MCF 10A (cell line): ENCODE measurements around the gene KRT86. TPM values are rescaled to one million over a fixed set of nuclear protein-coding genes. Genes with fewer than 3 reads are reported as not detected.

Experiments
- BruUV-seq: library from RNA; stranded (reverse); fragments of 400-500 nt; replicated peaks from 2 replicates; lab custom pipeline; 2021; lab: Mats Ljungman, UMichigan
- CTCF ChIA-PET: fragments of 300-600 bp; sonication (Branson Sonifier 250); formaldehyde crosslinking; extraction: SDS; loops from one replicate; lab custom pipeline; 2021; ENCODE audit warnings: antibody characterized with exemption, inconsistent platforms; lab: Yijun Ruan, JAX
- POLR2A ChIA-PET: fragments of 300-600, 350-650 bp; sonication (Branson Sonifier 250); formaldehyde crosslinking; extraction: SDS; loops from one replicate; lab custom pipeline; 2020; ENCODE audit warnings: antibody characterized with exemption, inconsistent platforms; lab: Yijun Ruan, JAX
- DNase-seq: peaks from one replicate; pipeline ENCODE4 v3.0.0-alpha.2; 2018; ENCODE audit not compliant: unreplicated experiment
- H3K27ac Mint-ChIP-seq: one replicate; pipeline ENCODE4 v1.8.0; 2022; ENCODE audit warnings: mild to moderate bottlenecking, low read depth, mixed read lengths; ENCODE audit not compliant: unreplicated experiment
- H3K27me3 Mint-ChIP-seq: one replicate; pipeline ENCODE4 v1.8.0; 2022; ENCODE audit warnings: mixed read lengths; ENCODE audit not compliant: insufficient read depth, unreplicated experiment
- H3K36me3 Mint-ChIP-seq: one replicate; pipeline ENCODE4 v1.8.0; 2022; ENCODE audit warnings: mild to moderate bottlenecking, moderate library complexity, mixed read lengths; ENCODE audit not compliant: insufficient read depth, unreplicated experiment
- H3K4me1 Mint-ChIP-seq: one replicate; pipeline ENCODE4 v1.8.0; 2022; ENCODE audit warnings: mixed read lengths; ENCODE audit not compliant: insufficient read depth, unreplicated experiment
- H3K4me3 Mint-ChIP-seq: one replicate; pipeline ENCODE4 v1.8.0; 2022; ENCODE audit warnings: mild to moderate bottlenecking, moderate library complexity, mixed read lengths; ENCODE audit not compliant: unreplicated experiment
- H3K9me3 Mint-ChIP-seq: one replicate; pipeline ENCODE4 v1.8.0; 2022; ENCODE audit warnings: mixed read lengths; ENCODE audit not compliant: unreplicated experiment
- intact Hi-C: fragments of 100-400 bp; cut with micrococcal nuclease; formaldehyde crosslinking; loops from 2 replicates; pipeline ENCODE4 v1.14.1; 2022
- total RNA-seq: library from RNA; stranded (reverse); gene quantifications from 2 replicates; pipeline ENCODE4 v1.2.3, GENCODE V29; 2022
- TF ChIP-seq, protein P1 (sequence below): fragments of 200-600 bp; IDR thresholded peaks from one replicate; pipeline ENCODE4 v1.8.0; 2022; ENCODE audit warnings: antibody characterized with exemption, mild to moderate bottlenecking; ENCODE audit not compliant: unreplicated experiment

The KRT86 gene
- total RNA-seq, 1 experiment from 2014 or later: 37.8 TPM

DNA sequence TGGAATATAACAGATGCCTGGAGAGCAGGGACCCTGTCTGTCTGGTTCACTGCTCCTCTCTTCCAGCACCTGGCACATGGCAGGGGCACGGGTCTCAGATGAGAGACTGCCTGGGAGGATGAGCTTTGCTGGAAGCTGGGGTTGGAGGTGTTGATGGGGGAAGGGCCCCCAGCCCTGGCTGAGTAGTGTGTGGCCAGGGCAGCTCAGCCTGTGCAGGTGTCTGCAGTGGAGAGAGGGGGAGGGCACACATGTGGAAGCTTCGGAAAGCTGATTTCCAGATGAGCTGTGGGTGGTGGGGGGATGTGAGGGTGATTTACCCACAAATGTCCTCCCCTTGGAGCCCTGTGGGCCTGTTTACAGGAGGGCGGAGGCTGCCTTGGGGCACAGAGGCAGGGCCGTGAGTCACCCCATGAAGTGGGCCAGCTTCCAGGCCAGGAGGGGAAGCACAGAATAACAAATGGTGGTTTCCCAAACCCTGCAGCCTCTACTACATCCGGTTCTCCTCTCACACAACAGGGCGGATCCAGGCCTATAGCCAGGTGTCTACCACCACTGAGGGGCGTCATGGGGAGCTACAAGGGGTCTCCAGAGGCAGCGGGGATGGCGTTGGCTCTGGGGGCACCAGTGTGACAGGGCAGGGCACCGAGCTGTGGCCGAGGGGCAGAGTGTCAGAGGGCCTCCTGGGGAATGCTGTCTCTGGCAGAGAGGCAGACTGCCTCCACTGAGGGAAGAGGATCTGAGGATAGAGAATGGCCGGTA lies 30.4 kb upstream of the KRT86 start:
- H3K27ac Mint-ChIP-seq: peak overlapping the region; percentile 99
- ChIA-PET CTCF (interaction anchor here (0.5 to 3.8 kb wide), 19 partner anchors 8 to 1077 kb away, joined by 3 to 34 read pairs (median 5); partner anchors contain the start of gene AAAS), POLR2A (interaction anchor here (0.5 to 2.7 kb wide), 27 partner anchors 10 to 708 kb away, joined by 3 to 28 read pairs (median 4); partner anchors contain the start of genes KRT7 and KRT80)
- BruUV-seq: no TSS peak
- TF ChIP-seq, protein P1, sequence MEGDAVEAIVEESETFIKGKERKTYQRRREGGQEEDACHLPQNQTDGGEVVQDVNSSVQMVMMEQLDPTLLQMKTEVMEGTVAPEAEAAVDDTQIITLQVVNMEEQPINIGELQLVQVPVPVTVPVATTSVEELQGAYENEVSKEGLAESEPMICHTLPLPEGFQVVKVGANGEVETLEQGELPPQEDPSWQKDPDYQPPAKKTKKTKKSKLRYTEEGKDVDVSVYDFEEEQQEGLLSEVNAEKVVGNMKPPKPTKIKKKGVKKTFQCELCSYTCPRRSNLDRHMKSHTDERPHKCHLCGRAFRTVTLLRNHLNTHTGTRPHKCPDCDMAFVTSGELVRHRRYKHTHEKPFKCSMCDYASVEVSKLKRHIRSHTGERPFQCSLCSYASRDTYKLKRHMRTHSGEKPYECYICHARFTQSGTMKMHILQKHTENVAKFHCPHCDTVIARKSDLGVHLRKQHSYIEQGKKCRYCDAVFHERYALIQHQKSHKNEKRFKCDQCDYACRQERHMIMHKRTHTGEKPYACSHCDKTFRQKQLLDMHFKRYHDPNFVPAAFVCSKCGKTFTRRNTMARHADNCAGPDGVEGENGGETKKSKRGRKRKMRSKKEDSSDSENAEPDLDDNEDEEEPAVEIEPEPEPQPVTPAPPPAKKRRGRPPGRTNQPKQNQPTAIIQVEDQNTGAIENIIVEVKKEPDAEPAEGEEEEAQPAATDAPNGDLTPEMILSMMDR: no peak
- DNase-seq: peak; percentile 98
- H3K4me3 Mint-ChIP-seq: peak overlapping the region; percentile 63
- H3K36me3 Mint-ChIP-seq: peaks cover 98% of the 10 kb centered on the region
- no peaks in the 10 kb centered on the region for H3K9me3 Mint-ChIP-seq
- no peaks in the 10 kb centered on the region for H3K27me3 Mint-ChIP-seq
- H3K4me1 Mint-ChIP-seq: peaks cover 66% of the 10 kb centered on the region
- intact Hi-C loops: loop anchor here (2.0 kb wide), 1 partner anchor 37 kb away; no protein-coding TSS in a partner anchor

DNA sequence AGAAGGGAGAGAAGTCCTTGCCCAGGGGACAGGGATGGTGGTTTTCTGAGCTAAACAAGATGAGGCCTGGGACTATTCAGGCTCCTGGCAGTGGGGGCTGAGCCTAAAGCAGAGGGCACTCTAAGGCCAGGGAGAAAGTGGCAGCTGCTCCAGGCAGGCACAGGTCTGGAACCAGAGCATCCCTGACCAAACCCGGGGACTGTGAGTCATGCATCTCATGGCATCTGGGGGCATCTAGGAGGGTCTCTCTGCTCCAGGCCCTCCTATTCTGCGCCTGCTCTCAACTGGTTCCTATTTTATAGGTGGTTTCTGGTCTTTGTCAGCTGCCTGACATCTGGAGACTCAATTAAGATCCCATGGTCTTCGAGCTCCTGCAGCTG lies 29.8 kb upstream of the KRT86 start:
- Mint-ChIP-seq H3K4me3 (peak overlapping the region; percentile 63), H3K27ac (peak overlapping the region; percentile 99), H3K4me1 (peaks cover 63% of the 10 kb centered on the region), H3K27me3 (no peaks in the 10 kb centered on the region), H3K9me3 (no peaks in the 10 kb centered on the region), H3K36me3 (peaks cover 98% of the 10 kb centered on the region)
- no TSS peak for BruUV-seq
- ChIA-PET CTCF (interaction anchor here (0.5 to 3.8 kb wide), 14 partner anchors 8 to 1077 kb away, joined by 3 to 34 read pairs (median 4); partner anchors contain the start of gene AAAS), POLR2A (interaction anchor here (0.7 to 2.7 kb wide), 19 partner anchors 9 to 263 kb away, joined by 3 to 28 read pairs (median 4); partner anchors contain the start of gene KRT7)
- TF ChIP-seq, protein P1: no peak
- DNase-seq: no peak
- intact Hi-C loops: loop anchor here (2.0 kb wide), 1 partner anchor 36 kb away; no protein-coding TSS in a partner anchor

DNA sequence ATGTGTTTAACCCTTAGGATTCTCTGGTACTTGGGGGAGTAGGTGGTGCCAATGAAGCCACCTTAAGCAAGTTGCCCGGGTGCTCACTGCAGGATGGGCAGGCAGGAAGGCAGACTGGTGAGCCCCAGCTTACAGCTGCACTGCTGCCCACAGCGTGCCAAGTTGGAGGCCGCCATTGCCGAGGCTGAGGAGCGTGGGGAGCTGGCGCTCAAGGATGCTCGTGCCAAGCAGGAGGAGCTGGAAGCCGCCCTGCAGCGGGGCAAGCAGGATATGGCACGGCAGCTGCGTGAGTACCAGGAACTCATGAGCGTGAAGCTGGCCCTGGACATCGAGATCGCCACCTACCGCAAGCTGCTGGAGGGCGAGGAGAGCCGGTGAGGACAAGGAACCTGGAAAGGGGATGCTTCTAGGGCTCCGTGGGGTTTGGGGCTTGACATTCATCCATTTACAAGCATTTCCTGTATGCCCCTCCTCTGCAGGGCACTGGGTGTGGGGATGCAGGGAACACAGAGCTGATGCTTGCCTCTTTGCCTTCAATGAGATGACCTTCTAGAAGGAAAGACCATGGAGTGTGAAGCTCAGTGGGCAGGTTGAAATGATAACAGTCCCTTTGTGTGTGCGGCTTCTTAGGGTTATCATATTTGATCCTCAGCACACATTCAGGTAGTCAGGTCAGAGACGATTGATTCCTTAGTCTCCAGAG lies 29.0 kb upstream of the KRT86 start:
- POLR2A ChIA-PET: interaction anchor here (0.6 to 2.7 kb wide), 13 partner anchors 9 to 239 kb away, joined by 3 to 24 read pairs (median 4); no protein-coding TSS in a partner anchor
- H3K36me3 Mint-ChIP-seq: peaks cover 98% of the 10 kb centered on the region

More for the DNA sequence above, 29.0 kb upstream of the KRT86 start:
- peaks cover 65% of the 10 kb centered on the region for H3K4me1 Mint-ChIP-seq
- TF ChIP-seq, protein P1: no peak
- H3K27ac Mint-ChIP-seq: peak overlapping the region; percentile 99
- CTCF ChIA-PET: interaction anchor here (0.6 to 3.8 kb wide), 13 partner anchors 10 to 634 kb away, joined by 3 to 34 read pairs (median 3); no protein-coding TSS in a partner anchor
- H3K27me3 Mint-ChIP-seq: no peaks in the 10 kb centered on the region
- peak overlapping the region; percentile 35 for H3K4me3 Mint-ChIP-seq
- no TSS peak for BruUV-seq
- no peaks in the 10 kb centered on the region for H3K9me3 Mint-ChIP-seq
- intact Hi-C loops: loop anchor here (2.0 kb wide), 1 partner anchor 35 kb away; no protein-coding TSS in a partner anchor
- no peak for DNase-seq
